Measurements from ENCODE around the gene TMEM229B. TPM values are rescaled to one million over a fixed set of nuclear protein-coding genes. Genes with fewer than 3 reads are reported as not detected.

The TMEM229B gene
- total and polyA plus RNA-seq, 2 donors (not counting 1 experiment from before 2014, with no cell fraction given) = 6.9 to 8.2 TPM

GRCh38 chr14:67501670-67502069 lies 13.1 kb upstream of the TMEM229B start:
- ChIA-PET POLR2A (no interaction called here), CTCF (no interaction called here)
- 100% methylated on average over 2 of the region's 4 CpGs for WGBS (ENCODE audit: insufficient coverage)
- H3K9me3 ChIP-seq (ENCODE audit: control extremely low read depth in 1 of 3, control insufficient read depth in 2 of 3, insufficient read depth in 1 of 3, low read length in 2 of 3) = no peaks in the 10 kb centered on the region
- no peaks in the 10 kb centered on the region for H4K20me1 ChIP-seq (ENCODE audit: control insufficient read depth, insufficient read depth, low read length, poor library complexity, severe bottlenecking)
- no peak overlapping the region for H3K27ac ChIP-seq (ENCODE audit: low read length in 2 of 2)
- no peak overlapping the region for H2AFZ ChIP-seq (ENCODE audit: insufficient read depth, low read depth, low read length, poor library complexity, severe bottlenecking)
- Mint-ChIP-seq H3K9me3 (ENCODE audit: insufficient read depth) (no peaks in the 10 kb centered on the region), H3K4me3 (no peak overlapping the region), H3K27ac (no peak overlapping the region), H3K4me1 (no peaks in the 10 kb centered on the region), H3K27me3 (no peaks in the 10 kb centered on the region)
- no peak overlapping the region for H3K9ac ChIP-seq (ENCODE audit: low read length)
- no peak overlapping the region for H3K4me2 ChIP-seq (replicated peaks; ENCODE audit: low read depth, low read length, poor library complexity, severe bottlenecking)
- ATAC-seq (ENCODE audit: low read depth) = no peak
- H3K27me3 ChIP-seq (replicated peaks in 1 of 4; ENCODE audit: control extremely low read depth in 1 of 4, control insufficient read depth in 3 of 4, insufficient read depth in 4 of 4, low read length in 3 of 4) = no peaks in the 10 kb centered on the region
- H3K4me3 ChIP-seq (ENCODE audit: control extremely low read depth in 1 of 5, extremely low read depth in 1 of 5, insufficient read depth in 1 of 5, low read depth in 2 of 5, low read length in 4 of 5) = no peak overlapping the region
- H3K4me1 ChIP-seq (ENCODE audit: control insufficient read depth in 2 of 2, insufficient read depth in 2 of 2, low read length in 2 of 2) = no peaks in the 10 kb centered on the region
- peaks cover 0 to 6% of the 10 kb centered on the region in 2 experiments for H3K36me3 ChIP-seq (replicated peaks in 1 of 2; ENCODE audit: control extremely low read depth in 1 of 2, control insufficient read depth in 1 of 2, extremely low read depth in 1 of 2, insufficient read depth in 2 of 2, low read length in 1 of 2)
- TF ChIP-seq EZH2 (IDR thresholded peaks at IDR 0.05; ENCODE audit: borderline replicate concordance, insufficient read depth, low read depth, low read length, poor library complexity, severe bottlenecking) (no peak), CTCF (IDR thresholded peaks at IDR 0.05) (no peak)
- intact Hi-C loops (cut with micrococcal nuclease) = no loop called here
- peaks cover 7% of the 10 kb centered on the region for H3K79me2 ChIP-seq (ENCODE audit: control insufficient read depth, insufficient read depth, low read length)
- DNase-seq = no peak

- intact Hi-C loops (cut with micrococcal nuclease) = no loop called here
- CTCF ChIA-PET = interaction anchor here (1.3 kb wide), 1 partner anchor 13 kb away, joined by 4 read pairs; no protein-coding TSS in a partner anchor
Observed at GRCh38 chr14:67500981-67501380, 12.5 kb upstream of the TMEM229B start.

More at GRCh38 chr14:67500981-67501380, 12.5 kb upstream of the TMEM229B start:
- Histone ChIP-seq H3K9me3 (ENCODE audit: control extremely low read depth in 1 of 3, control insufficient read depth in 2 of 3, insufficient read depth in 1 of 3, low read length in 2 of 3) (peaks cover 0 to under 1% (median 0%) of the 10 kb centered on the region in 3 donors), H3K27ac (ENCODE audit: low read length in 2 of 2) (no peak overlapping the region), H3K4me3 (ENCODE audit: control extremely low read depth in 1 of 5, extremely low read depth in 1 of 5, insufficient read depth in 1 of 5, low read depth in 2 of 5, low read length in 4 of 5) (no peak overlapping the region), H4K20me1 (ENCODE audit: control insufficient read depth, insufficient read depth, low read length, poor library complexity, severe bottlenecking) (no peaks in the 10 kb centered on the region), H3K4me2 (replicated peaks; ENCODE audit: low read depth, low read length, poor library complexity, severe bottlenecking) (no peak overlapping the region), H3K9ac (ENCODE audit: low read length) (no peak overlapping the region), H2AFZ (ENCODE audit: insufficient read depth, low read depth, low read length, poor library complexity, severe bottlenecking) (no peak overlapping the region), H3K27me3 (replicated peaks in 1 of 4; ENCODE audit: control extremely low read depth in 1 of 4, control insufficient read depth in 3 of 4, insufficient read depth in 4 of 4, low read length in 3 of 4) (no peaks in the 10 kb centered on the region), H3K4me1 (ENCODE audit: control insufficient read depth in 2 of 2, insufficient read depth in 2 of 2, low read length in 2 of 2) (no peaks in the 10 kb centered on the region), H3K36me3 (replicated peaks in 1 of 2; ENCODE audit: control extremely low read depth in 1 of 2, control insufficient read depth in 1 of 2, extremely low read depth in 1 of 2, insufficient read depth in 2 of 2, low read length in 1 of 2) (peaks cover 0 to 6% of the 10 kb centered on the region in 2 experiments), H3K79me2 (ENCODE audit: control insufficient read depth, insufficient read depth, low read length) (peaks cover 11% of the 10 kb centered on the region)
- no CpG with 5 or more reads among the region's 3 CpGs for WGBS (ENCODE audit: insufficient coverage)
- no peaks in the 10 kb centered on the region for H3K27me3 Mint-ChIP-seq
- no peaks in the 10 kb centered on the region for H3K9me3 Mint-ChIP-seq (ENCODE audit: insufficient read depth)
- ATAC-seq (ENCODE audit: low read depth) (no peak), DNase-seq (no peak)
- POLR2A ChIA-PET = no interaction called here
- H3K27ac Mint-ChIP-seq = no peak overlapping the region
- H3K4me1 Mint-ChIP-seq = no peaks in the 10 kb centered on the region
- no peak overlapping the region for H3K4me3 Mint-ChIP-seq
- TF ChIP-seq CTCF (IDR thresholded peaks at IDR 0.05) (no peak), EZH2 (IDR thresholded peaks at IDR 0.05; ENCODE audit: borderline replicate concordance, insufficient read depth, low read depth, low read length, poor library complexity, severe bottlenecking) (no peak)
